Measurements from ENCODE around the gene MUC5AC.
"Not testable (repeated sequence)": the region's sequence is repeated elsewhere in the genome, so short reads cannot be mapped to it uniquely, and the experiment has no call there.

MUC5AC gene

DNA sequence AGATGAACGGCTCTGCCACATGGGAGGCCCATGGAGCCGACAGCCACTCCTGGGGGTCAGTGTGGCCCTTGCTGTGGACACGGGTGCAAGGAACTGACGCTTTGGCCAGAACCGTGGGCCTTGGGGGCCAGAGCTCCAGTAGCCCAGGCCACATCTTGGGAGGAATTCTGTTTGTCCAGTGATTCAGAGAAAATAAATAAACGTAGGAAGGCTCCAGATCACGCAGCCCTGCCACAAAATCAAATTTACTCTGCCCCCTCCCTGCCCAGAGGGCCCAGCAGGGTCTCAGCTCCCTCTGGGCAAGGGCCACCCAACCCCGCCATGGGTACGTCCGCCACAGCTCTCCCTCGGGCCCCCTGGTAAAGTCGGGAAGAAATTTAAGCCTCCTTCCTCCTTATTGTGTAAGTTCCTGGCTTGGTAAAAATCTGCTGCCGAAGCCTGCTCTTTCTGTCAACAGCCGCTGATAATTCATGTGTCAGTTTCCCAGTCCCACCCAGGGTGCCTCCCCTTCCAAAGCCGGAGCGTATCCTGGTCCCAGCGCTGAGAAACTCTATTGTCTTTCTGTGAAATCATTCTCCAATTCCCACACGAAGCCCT is 6.9 kb upstream of the MUC5AC start:
- DNase-seq, result no peak

DNA sequence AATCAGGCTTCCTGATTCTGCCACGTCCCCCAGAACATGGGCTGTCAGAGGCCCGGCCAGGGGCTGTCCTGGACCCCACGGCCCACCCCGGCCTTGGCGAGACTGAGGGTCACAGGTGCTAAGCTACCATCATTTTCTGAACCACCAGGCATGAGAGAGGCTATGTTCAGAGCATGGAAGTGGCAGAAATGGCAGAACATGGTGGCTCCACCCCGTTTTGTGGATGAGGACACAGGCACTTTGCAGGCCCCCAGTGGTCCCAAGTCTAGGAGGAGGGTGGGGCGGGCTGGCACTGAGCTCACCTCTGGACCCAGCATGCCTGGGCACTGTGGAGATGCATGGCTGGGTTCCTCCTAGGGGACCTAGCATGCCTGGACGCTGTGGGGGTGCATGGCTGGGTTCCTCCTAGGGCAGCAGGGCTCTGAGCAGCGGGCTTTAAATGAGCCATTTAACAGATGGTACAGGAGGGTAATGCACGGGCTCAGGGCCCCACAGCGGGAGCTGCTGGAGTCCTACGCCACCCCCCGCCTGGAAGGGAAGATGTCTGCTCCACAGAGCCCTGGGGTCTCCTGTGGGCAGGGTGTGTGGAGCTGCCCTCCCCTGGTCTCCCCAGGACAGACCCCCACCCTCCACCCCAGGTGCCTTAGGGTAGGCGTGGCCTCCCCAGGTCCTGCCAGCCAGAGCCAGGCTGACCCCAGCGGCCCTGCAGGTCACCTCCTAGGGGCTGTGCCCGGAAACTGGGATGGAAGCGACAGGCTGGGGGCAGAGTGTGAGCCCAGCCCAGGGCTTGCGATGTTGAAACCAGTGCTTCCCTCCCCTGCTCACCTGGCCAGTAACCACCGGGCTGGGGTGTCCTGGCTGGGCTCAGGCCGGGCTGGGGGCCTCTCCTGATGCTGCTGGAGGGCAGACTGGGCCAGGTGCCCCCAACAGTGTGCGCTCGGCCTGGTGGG is 6.1 kb upstream of the MUC5AC start:
- DNase-seq, result no peak

DNA sequence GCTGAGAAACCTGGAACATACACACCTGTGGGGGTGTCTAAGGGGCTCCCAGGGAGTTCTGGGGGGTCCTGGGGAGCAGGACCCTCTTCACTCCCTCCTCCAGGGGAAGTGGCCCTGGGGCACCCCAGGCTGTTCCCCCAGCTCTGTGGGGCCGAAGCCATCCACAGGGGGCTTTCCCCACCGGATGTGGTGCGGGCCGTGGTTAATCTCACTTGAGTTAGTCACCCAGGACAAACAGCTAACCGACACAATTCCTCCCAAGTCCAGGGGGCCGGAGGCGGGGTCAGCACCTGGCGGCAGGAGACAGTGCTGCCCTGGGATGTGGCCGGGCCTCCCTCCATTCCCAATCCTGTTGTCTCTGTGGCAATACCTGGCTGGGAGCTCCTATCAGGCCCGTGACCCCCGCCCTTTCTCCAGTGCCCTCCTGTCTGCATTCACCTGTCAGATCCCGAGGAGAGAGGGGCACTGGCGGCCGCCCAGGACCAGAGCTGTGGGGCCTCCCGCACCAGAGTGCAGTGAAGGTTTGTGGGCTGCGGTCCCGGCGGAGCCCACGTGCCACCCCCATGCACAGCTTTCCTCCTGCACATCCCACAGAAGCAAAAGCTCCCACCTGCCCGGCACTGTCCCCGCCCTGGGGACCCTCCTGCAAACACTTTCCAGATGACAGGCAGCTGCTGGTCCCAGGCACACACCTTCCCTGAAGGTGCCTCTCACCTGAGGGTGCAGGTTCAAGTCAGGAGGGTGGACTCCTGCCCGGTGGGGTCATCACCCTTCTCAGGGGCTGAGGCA is 5.2 kb upstream of the MUC5AC start:
- no peak for DNase-seq

DNA sequence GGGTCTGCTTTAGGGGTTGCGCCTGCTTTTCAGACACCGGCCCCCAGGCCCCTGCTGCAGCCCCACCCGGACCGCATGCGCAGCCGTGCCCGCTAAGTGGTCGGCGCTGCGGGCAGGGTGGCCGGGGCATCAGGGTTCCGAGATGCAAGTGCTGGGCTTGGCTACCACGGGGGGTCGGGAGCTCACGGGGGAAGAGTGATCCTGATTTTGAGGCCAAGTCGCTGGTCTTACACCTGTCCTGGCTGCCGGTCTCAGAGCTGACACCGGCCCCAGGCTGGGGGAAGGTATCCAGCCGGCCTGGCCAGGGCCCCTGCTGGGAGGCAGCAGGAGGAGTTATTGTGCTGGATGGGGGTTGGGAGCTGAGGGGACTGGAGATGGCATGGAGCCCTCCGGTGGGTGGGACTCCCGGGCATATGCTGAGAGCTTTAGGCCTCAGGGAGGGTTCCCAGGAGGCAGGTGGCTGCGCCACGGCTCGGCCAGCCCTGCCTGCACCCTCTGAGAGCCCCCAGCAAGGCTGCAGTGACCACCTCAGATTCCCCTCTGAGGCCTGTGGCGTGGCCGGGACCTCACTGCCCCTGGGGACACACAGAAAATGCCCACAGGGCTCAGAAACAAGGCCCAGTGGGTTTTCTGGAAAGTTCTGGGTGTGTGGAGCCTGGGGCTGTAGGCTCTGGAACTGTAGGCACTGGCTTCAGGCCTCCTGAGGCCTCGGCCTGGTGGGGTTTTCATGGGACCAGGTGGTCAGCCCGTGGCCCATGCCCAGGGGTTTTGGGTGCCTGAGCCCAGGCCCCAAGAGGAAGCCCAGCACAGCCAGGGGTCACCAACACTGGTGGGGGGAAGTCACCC is 4.4 kb upstream of the MUC5AC start:
- no peak for DNase-seq

DNA sequence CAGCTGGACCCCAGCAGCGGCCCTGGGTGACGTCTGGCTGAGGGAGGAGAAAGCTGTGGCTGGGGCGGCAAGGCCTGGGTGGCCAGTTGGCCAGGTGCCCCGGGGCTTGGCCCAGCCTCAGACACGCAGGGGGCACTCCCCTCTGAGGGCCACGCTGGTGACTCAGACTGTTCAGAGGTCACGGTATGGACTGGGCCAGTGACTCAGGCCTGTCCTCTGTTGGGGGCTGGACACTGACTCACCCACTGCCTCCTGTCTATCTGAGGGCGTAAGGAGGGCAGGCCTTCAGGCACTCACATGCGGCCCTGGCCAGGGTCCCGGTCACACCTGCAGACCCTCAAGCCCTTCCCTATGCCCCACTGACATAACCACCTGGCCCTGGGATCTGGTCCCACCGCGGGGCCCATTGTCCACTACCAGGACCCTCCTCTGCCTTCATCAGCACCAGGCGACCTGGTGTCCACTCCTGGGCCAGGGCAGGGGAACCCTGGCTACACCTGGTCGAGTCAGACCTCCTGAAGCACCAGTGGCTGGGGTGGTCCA is 3.7 kb upstream of the MUC5AC start:
- no peak for DNase-seq

DNA sequence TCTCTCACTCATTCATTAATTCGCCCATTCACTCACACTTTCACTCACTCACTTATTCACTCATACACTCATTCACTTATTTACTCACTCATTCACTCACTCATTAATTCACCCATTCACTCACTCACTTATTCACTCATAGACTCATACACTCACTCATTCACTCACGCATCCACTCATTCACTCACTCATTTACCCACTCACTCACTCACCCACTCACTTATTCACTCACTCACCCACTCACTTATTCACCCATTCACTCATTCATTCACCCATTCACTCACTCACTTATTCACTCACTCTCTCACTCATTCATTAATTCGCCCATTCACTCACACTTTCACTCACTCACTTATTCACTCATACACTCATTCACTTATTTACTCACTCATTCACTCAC is 3.1 kb upstream of the MUC5AC start:
- DNase-seq, result not testable (repeated sequence)

DNA sequence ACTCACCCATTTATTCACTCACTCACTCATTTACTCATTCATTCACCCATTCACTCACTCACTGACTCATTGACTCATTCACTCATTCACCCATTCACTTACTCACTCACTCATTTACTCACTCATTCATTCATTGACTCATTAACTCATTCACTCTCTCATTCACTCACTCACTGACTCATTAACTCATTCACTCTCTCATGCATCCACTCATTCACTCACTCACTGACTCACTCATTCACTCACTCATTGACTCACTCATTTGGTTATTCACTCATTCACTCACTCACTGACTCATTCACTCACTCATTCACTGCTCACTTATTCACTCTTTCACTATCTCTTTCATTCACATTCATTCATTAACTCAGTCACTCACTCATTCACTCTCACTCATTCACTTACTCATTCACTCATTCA is 2.5 kb upstream of the MUC5AC start:
- no peak for DNase-seq

DNA sequence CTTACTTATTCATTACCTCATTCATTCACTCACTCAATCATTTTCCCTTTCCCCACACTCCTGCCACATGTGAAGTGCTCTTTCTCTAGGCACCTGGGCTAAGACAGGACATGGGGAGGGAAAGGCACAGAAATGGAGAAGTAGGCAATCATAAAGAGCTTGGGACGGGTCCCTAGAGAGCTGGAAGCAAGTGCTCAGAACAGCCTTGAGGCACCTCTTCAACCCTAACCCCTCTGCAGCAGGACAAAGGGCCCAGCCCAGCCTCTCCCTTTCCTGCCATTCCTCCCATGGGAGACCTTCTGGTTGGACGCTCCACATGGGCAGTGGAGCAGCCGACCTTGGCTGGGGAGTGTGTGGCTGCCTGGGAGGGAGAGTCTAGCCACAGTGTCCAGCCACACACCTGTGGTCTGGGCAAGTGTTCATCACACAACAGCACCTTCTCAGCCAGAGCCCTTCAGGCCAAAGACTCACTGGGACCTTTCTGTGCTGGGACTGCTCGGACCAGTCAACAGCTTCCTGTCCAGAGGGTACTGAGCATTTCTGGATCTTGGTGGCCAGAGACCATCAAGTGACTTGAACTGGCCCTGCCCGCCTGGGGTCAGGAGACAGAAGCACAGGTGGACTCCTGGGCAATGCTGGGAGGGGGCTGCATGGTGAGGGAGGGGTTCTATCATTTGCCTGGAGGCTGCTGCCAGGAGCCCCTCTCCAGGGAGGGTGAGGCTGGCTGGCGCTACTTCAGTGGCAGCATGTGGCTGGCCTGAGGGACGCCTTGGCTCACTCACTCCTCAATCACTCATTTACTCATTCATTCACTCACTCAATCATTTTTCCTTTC is 1.0 kb upstream of the MUC5AC start:
- no peak for DNase-seq

DNA sequence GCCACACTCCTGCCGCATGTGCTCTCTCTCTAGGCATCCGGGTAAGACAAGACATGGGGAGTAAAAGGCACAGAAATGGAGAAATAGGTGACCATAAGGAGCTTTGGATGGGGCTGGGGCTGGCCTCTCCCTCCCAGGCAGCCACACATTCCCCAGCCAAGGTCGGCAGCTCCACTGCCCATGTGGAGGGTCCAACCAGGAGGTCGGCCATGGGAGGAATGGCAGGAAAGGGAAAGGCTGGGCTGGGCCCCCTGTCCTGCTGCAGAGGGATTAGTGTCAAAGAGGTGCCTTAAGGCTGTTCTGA is 460 bp upstream of the MUC5AC start:
- DNase-seq, result no peak

DNA sequence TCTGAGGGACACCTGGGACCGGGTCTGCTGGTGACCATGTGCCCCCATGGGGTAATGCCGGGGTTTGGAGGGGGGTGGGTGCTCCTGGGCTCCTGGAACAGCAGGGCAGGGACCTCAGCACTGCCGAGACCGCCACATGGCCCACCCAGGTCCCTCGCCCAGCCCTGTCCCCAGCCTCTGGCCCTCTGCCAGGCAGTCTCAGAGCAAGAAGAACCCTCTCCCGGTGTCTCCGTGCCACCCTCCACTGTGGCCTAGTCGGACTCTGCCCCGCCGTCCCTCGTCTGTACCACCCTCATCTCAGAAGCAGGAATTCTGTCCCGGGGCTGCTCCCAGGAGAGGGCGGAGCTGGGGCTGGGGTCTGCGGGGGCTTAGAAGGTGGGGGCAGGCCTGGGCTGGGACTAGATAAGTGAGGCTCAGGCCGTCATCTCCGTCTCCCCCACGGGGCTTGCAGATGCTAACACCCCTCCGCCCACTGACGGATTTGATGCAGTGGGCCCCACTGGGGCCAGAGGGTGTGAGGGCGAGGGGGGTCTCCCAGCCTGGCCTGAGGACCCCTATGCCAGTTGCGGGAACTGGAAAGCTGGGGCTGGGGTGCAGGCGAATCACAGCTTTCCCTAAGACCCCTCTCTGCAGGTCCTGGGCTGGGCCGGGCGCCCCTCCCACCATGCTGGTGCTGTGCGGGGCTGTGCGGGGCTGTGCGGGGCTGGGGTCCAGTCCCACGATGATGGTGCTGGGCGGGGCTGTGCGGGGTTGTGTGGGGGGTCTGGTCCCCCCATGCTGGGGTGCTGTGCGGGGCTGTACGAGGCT is 1.1 kb downstream of the MUC5AC start:
- no peak for DNase-seq

DNA sequence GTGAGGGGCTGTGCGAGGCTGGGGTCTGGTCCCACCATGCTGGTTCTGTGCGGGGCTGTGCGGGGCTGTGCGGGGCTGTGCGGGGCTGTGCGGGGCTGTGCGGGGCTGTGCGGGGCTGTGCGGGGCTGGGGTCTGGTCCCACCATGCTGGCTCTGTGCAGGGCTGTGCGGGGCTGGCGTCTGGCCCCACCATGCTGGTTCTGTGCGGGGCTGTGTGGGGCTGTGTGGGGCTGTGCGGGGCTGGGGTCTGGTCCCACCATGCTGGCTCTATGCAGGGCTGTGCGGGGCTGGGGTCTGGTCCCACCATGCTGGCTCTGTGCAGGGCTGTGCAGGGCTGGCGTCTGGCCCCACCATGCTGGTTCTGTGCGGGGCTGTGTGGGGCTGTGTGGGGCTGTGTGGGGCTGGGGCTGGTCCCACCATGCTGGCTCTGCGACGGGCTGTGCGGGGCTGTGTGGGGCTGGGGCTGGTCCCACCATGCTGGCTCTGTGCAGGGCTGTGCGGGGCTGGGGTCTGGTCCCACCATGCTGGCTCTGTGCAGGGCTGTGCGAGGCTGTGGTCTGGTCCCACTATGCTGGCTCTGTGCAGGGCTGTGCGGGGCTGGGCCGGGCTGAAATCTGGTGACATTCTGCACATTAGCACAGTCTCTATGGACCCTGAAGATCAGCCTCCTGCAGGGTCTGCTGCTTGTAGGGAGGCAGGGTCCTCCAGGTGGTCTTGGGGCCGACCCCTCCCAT is 1.9 kb downstream of the MUC5AC start:
- not testable (repeated sequence) for DNase-seq

DNA sequence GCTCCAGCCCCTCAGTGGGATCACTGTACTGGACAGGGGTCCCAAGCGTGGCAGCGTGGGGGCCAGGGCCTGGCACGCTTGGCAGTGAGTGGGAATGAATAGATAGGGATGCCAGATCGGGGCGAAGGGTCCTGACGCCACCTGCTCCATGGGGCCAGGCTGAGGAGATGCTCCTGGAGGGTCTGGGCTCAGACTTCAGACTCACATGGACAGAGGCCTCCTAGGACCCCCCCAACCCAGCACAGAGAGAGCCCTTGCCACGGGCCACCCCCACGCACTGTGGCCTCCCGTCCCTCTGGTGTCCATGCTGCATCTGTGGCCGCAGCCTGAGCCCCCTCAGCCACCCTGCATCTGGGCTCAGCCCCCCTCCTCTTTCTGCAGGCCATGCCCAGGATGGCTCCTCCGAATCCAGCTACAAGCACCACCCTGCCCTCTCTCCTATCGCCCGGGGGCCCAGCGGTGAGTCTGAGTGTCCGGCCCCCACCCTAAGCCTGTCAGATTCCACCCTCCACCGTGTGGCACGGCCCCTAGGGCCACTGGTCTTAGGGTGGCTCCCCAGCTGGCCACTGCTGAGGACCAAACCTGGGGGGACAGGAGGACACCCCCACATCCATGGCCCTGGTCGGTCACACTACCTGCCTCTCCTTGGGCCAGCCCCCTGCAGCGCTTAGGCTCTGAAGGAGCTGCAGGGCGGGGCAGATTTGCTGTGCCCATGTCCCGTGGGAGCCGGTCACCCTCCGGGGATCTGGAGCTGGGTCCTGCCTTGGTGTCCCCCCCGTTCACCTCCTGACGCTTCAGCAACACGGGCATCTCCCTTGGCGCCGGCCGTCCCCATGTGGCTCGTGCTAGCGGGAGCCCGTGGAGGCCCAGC is 2.7 kb downstream of the MUC5AC start:
- no peak for DNase-seq

DNA sequence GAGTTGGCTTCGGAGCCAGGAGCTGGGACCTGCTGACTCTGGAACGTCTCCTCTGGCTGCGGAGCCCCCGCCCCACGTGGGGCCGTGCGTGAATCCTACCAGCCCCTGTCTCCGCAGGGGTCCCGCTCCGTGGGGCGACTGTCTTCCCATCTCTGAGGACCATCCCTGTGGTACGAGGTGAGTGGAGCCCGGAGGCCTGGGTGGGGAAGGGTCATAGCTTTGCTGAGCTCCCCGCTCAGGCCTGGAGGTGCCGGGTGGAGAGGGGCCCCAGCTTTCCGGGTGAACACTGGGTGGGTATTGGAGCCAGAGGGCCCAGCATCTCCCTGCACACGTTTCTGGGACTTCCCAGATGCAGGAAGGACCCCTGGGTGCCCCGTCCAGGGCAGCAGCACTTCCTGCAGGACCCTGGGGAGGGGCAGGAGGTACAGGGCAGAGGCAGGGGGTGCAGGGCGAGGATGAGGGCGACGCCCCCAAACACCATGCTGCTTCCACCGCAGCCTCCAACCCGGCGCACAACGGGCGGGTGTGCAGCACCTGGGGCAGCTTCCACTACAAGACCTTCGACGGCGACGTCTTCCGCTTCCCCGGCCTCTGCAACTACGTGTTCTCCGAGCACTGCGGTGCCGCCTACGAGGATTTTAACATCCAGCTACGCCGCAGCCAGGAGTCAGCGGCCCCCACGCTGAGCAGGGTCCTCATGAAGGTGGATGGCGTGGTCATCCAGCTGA is 3.8 kb downstream of the MUC5AC start:
- DNase-seq, result no peak

DNA sequence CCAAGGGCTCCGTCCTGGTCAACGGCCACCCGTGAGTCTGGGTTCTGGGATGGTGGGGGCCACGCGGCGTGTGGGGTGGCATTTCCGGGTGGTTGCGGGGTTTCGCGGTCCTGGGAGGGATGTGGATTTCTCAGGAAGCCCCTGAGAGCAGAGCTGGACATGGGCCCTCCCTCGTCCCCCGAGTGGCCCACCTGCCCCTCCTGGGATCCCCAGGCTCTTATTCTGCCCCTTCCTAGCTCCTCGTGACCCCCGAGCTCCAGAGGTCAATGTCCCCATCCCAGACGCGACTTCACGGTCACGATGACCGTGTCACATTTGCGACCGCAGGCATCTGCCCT is 4.4 kb downstream of the MUC5AC start:
- DNase-seq, result no peak

DNA sequence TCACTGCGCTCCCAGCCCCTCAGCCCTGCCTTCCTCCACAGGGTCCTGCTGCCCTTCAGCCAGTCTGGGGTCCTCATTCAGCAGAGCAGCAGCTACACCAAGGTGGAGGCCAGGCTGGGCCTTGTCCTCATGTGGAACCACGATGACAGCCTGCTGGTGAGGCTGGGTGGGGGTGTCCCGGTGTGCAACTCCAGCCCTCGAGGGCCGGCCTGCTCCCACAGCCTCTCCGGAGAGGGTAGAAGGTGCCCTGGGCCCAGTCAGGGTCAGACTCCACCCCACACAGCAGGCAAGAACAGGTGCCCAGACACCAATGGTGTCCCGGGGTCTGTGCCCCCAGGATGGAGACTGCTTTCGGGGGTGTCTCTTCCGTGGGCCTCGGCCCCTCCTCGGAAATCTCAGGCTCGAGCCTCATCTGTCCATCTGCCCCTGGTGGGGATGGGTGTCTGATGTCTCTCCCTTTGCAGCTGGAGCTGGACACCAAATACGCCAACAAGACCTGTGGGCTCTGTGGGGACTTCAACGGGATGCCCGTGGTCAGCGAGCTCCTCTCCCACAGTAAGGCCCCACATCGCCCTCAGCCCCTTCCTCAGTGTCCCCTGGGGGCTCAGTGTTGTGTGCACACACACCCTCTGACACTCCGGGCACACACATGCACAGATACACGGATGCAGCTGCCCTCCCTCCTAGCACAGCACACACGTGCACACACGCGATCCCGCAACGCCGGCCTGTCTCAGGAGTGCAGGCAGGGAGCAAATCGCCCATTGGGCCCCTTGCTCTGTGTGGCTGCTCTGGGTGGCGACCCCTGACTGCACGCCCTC is 4.9 kb downstream of the MUC5AC start:
- DNase-seq, result no peak

DNA sequence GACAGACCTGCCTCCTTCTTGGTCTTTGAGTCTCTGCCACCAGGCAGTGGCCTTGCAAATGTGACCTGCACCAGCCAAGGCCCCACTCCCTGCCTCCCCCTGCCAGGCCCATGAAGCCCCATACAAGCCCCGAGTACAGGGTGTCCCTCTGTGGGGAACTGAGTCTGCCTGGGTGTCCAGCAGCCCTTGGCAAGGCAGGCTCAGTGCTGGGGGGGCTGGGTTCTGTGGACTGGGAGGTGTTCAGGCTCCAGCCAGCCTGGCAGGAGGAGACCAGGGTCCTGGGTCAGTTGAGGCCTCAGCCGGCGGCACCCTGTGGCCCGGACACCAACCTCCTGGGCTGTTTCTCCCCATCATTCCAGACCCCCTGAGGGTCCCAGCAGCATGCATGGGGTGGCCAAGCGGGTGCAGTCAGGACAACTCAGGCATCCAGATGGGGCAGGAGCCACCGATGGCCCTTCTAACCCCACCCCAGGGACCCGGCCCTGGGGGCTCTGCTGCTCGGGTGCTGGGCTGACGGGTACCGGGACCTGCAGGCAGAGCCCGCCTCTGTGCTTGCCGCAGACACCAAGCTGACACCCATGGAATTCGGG is 5.7 kb downstream of the MUC5AC start:
- DNase-seq, result no peak
